ENCODE results near the gene HSPA14.

- TF ChIP-seq CTCF (IDR thresholded peaks at IDR 0.05) (no peak), POLR2A (IDR thresholded peaks at IDR 0.05) (no peak)
These were observed 2.1 kb downstream of the HSPA14 start for GRCh38 chr10:14840178-14840577.
